Measurements from ENCODE around the gene PLAC8L1.

Gene PLAC8L1

GRCh38 chr5:146039420-146039819, 66.0 kb downstream of the PLAC8L1 start:
- DNase-seq (ENCODE audit: low read depth, low spot score) = no peak
- H3K4me3 ChIP-seq (ENCODE audit: low read depth, low read length) = no peak overlapping the region
- ChIA-PET POLR2A (no interaction called here), CTCF (interaction anchor here (0.7 to 1.4 kb wide), 4 partner anchors 11 to 212 kb away, joined by 3 to 6 read pairs (median 4); partner anchors contain the start of gene PRELID2)
- TF ChIP-seq CTCF (IDR thresholded peaks at IDR 0.05; ENCODE audit: insufficient read depth, low read length, missing control alignments) = no peak

GRCh38 chr5:146034605-146035004, 70.8 kb downstream of the PLAC8L1 start:
- DNase-seq (ENCODE audit: low read depth, low spot score) = no peak
- ChIA-PET POLR2A (no interaction called here), CTCF (no interaction called here)
- no peak for TF ChIP-seq CTCF (IDR thresholded peaks at IDR 0.05; ENCODE audit: insufficient read depth, low read length, missing control alignments)
- no peak overlapping the region for H3K4me3 ChIP-seq (ENCODE audit: low read depth, low read length)
